Measurements from ENCODE around the gene MAFG.

Gene MAFG

DNA sequence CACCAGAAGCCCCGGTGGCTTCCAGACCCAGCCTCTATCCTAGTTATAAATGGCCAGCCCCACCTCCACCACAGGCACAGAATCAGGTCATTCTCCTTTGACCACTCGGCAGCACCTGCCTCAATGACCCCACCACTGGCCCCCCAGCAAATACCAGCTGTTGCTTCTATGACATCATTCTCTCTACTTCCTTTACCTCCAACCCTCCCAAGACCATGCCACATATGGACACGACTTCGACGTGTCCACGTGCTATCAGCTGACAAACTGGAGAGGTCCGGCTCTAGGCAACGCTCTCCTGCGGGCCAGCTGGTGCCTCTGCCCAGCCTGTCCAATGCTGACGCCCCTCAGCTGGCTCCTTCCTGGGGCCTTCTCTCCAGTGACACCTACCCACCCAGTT is 42.1 kb downstream of the MAFG start:
- Histone ChIP-seq H3K4me3 (ENCODE audit: low read depth, low read length) (no peak overlapping the region), H3K36me3 (ENCODE audit: control insufficient read depth, insufficient read depth, low read length) (peaks cover 51% of the 10 kb centered on the region), H3K27me3 (ENCODE audit: control insufficient read depth, insufficient read depth, low read length) (no peaks in the 10 kb centered on the region), H3K4me1 (ENCODE audit: control insufficient read depth, insufficient read depth, low read length) (no peaks in the 10 kb centered on the region), H3K9ac (ENCODE audit: low read depth, low read length) (no peak overlapping the region), H3K9me3 (ENCODE audit: control insufficient read depth, insufficient read depth, low read length) (no peaks in the 10 kb centered on the region)

DNA sequence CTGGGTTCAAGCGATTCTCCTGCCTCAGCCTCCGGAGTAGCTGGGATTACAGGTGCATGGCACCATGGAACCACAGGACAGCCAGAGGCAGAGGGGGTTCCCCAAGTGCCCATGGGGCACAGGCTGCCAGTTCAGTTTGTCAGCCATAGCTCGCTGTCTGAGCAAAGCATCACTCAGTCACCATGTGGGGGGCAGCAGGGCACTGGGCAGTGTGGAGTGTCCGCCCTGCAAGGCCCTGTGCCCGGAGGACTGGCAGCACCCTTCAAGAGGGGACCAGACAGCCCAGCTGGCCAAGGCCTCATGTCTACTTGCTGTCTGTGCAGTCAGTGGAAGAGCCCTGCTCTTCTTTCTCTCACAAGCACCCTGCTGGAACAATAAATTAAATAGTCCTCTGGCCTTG is 42.6 kb downstream of the MAFG start:
- Histone ChIP-seq H3K9ac (ENCODE audit: low read depth, low read length) (no peak overlapping the region), H3K4me1 (ENCODE audit: control insufficient read depth, insufficient read depth, low read length) (no peaks in the 10 kb centered on the region), H3K27me3 (ENCODE audit: control insufficient read depth, insufficient read depth, low read length) (no peaks in the 10 kb centered on the region), H3K9me3 (ENCODE audit: control insufficient read depth, insufficient read depth, low read length) (no peaks in the 10 kb centered on the region), H3K4me3 (ENCODE audit: low read depth, low read length) (no peak overlapping the region), H3K36me3 (ENCODE audit: control insufficient read depth, insufficient read depth, low read length) (peaks cover 48% of the 10 kb centered on the region)

GRCh38 chr17:81884520-81884919 is 43.0 kb downstream of the MAFG start:
- H3K4me3 ChIP-seq (ENCODE audit: low read depth, low read length), result no peak overlapping the region
- no peak overlapping the region for H3K9ac ChIP-seq (ENCODE audit: low read depth, low read length)
- no peaks in the 10 kb centered on the region for H3K4me1 ChIP-seq (ENCODE audit: control insufficient read depth, insufficient read depth, low read length)
- H3K9me3 ChIP-seq (ENCODE audit: control insufficient read depth, insufficient read depth, low read length), result no peaks in the 10 kb centered on the region
- peaks cover 45% of the 10 kb centered on the region for H3K36me3 ChIP-seq (ENCODE audit: control insufficient read depth, insufficient read depth, low read length)
- H3K27me3 ChIP-seq (ENCODE audit: control insufficient read depth, insufficient read depth, low read length), result no peaks in the 10 kb centered on the region

- Histone ChIP-seq H3K9me3 (ENCODE audit: control insufficient read depth, insufficient read depth, low read length) (no peaks in the 10 kb centered on the region), H3K4me3 (ENCODE audit: low read depth, low read length) (no peak overlapping the region), H3K9ac (ENCODE audit: low read depth, low read length) (no peak overlapping the region), H3K4me1 (ENCODE audit: control insufficient read depth, insufficient read depth, low read length) (no peaks in the 10 kb centered on the region), H3K36me3 (ENCODE audit: control insufficient read depth, insufficient read depth, low read length) (peaks cover 14% of the 10 kb centered on the region), H3K27me3 (ENCODE audit: control insufficient read depth, insufficient read depth, low read length) (no peaks in the 10 kb centered on the region)
Measured at GRCh38 chr17:81879121-81879520, 48.4 kb downstream of the MAFG start.

DNA sequence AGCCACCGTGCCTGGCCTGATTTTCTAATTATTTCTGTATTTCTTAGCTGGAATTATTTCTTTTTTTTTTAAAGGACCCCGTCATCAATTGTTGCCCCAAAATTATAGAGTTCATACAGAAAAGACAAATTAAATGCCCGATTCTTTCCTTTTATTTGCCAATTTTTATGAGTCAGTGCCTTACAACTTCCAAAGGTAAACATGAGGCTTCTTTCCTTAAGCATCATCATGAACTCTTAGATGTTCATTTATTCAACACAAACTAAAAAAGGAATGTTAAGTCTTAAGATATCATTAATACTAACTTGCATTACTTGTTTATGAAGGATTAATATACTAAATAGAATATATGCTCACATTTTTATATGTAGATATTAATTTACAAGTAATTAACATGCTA is 49.2 kb downstream of the MAFG start:
- Histone ChIP-seq H3K27me3 (ENCODE audit: control insufficient read depth, insufficient read depth, low read length) (no peaks in the 10 kb centered on the region), H3K36me3 (ENCODE audit: control insufficient read depth, insufficient read depth, low read length) (peaks cover 12% of the 10 kb centered on the region), H3K4me1 (ENCODE audit: control insufficient read depth, insufficient read depth, low read length) (no peaks in the 10 kb centered on the region), H3K9ac (ENCODE audit: low read depth, low read length) (no peak overlapping the region), H3K9me3 (ENCODE audit: control insufficient read depth, insufficient read depth, low read length) (no peaks in the 10 kb centered on the region), H3K4me3 (ENCODE audit: low read depth, low read length) (no peak overlapping the region)

DNA sequence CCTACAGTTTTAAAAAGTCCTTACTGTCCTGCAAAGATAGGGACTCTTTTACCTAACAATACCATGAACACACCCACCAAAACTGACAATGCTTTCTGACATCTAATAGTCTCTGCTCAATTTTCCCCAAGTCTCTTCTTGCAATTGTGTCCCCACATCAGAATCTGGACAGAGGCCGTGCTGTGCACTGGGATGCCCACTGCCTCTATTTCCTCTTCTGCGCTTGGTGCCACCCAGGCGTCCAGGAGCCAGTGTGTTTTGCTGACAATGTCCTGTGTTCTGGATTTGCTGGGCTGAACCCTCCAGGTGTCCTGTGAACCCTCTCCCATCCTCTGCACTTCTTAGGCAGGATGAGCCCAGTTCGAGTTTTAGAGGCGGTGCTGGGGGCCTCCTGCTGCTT is 50.0 kb downstream of the MAFG start:
- Histone ChIP-seq H3K9me3 (ENCODE audit: control insufficient read depth, insufficient read depth, low read length) (no peaks in the 10 kb centered on the region), H3K27me3 (ENCODE audit: control insufficient read depth, insufficient read depth, low read length) (no peaks in the 10 kb centered on the region), H3K4me3 (ENCODE audit: low read depth, low read length) (no peak overlapping the region), H3K9ac (ENCODE audit: low read depth, low read length) (no peak overlapping the region), H3K36me3 (ENCODE audit: control insufficient read depth, insufficient read depth, low read length) (peaks cover 11% of the 10 kb centered on the region), H3K4me1 (ENCODE audit: control insufficient read depth, insufficient read depth, low read length) (no peaks in the 10 kb centered on the region)

GRCh38 chr17:81871387-81872230 is 55.9 kb downstream of the MAFG start:
- H3K9me3 ChIP-seq (ENCODE audit: control insufficient read depth, insufficient read depth, low read length), result no peaks in the 10 kb centered on the region
- H3K4me1 ChIP-seq (ENCODE audit: control insufficient read depth, insufficient read depth, low read length), result no peaks in the 10 kb centered on the region
- peak overlapping the region; percentile 98 for H3K9ac ChIP-seq (ENCODE audit: low read depth, low read length)
- peaks cover 12% of the 10 kb centered on the region for H3K36me3 ChIP-seq (ENCODE audit: control insufficient read depth, insufficient read depth, low read length)
- peak overlapping the region; percentile 91 for H3K4me3 ChIP-seq (ENCODE audit: low read depth, low read length)
- no peaks in the 10 kb centered on the region for H3K27me3 ChIP-seq (ENCODE audit: control insufficient read depth, insufficient read depth, low read length)

GRCh38 chr17:81870981-81871386 is 56.6 kb downstream of the MAFG start, which contains the start of gene ARHGDIA:
TSS of gene ARHGDIA (minus strand) at chr17:81871337. CDS start at chr17:81869930, 1,407 bp downstream.
- Histone ChIP-seq H3K36me3 (ENCODE audit: control insufficient read depth, insufficient read depth, low read length) (peaks cover 16% of the 10 kb centered on the region), H3K4me1 (ENCODE audit: control insufficient read depth, insufficient read depth, low read length) (no peaks in the 10 kb centered on the region)

DNA sequence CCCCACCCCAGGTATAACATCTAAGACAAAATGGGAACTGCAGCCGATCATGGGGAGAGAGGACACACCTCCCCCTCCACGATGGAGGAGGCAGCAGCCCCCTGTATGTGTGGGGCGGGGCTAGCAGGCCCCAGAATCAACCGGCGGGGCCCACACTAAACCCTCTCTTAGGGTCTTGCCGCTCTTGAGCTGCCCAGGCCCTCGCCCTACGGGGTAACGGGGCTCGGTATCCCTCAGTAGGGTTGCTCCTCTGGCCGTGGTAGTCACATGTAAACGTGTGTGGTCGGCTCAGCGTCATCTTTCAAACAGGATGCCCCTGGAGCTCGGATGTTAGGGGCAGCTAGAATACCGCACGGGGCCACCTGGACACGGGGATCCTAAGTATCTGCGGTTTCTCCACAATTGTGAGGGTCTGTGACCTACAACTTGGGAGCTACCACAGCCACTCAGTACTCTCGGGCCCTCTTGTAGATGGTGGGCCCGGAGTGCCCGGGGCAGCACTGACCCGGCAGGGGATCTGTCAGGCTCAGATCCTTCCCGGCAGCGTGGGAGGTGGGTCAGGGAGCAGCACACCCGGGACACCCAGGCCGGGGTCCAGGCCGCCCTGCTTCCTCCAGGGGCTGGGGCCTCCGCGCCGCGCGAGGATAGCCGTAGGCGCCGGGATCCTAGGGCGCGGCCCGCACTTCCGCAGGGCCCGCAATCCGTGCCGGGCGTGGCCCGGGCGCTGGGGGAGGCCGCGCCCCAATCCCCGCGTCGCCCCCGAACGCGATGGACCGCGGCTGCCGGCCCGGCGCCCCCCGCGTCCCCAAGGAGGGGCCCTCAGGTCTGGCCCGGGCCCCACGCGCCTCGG is 57.2 kb downstream of the MAFG start:
- peak overlapping the region; percentile 89 for H3K9ac ChIP-seq (ENCODE audit: low read depth, low read length)
- no peaks in the 10 kb centered on the region for H3K4me1 ChIP-seq (ENCODE audit: control insufficient read depth, insufficient read depth, low read length)
- H3K4me3 ChIP-seq (ENCODE audit: low read depth, low read length), result peak overlapping the region; percentile 81
- no peaks in the 10 kb centered on the region for H3K9me3 ChIP-seq (ENCODE audit: control insufficient read depth, insufficient read depth, low read length)
- no peaks in the 10 kb centered on the region for H3K27me3 ChIP-seq (ENCODE audit: control insufficient read depth, insufficient read depth, low read length)
- peaks cover 21% of the 10 kb centered on the region for H3K36me3 ChIP-seq (ENCODE audit: control insufficient read depth, insufficient read depth, low read length)

More at GRCh38 chr17:81870981-81871386, 56.6 kb downstream of the MAFG start, which contains the start of gene ARHGDIA:
- H3K9me3 ChIP-seq (ENCODE audit: control insufficient read depth, insufficient read depth, low read length), result no peaks in the 10 kb centered on the region
- peak within 1 kb of the TSS; percentile 98 for H3K9ac ChIP-seq (ENCODE audit: low read depth, low read length)
- H3K27me3 ChIP-seq (ENCODE audit: control insufficient read depth, insufficient read depth, low read length), result no peaks in the 10 kb centered on the region
- H3K4me3 ChIP-seq (ENCODE audit: low read depth, low read length), result peak within 1 kb of the TSS; percentile 91

DNA sequence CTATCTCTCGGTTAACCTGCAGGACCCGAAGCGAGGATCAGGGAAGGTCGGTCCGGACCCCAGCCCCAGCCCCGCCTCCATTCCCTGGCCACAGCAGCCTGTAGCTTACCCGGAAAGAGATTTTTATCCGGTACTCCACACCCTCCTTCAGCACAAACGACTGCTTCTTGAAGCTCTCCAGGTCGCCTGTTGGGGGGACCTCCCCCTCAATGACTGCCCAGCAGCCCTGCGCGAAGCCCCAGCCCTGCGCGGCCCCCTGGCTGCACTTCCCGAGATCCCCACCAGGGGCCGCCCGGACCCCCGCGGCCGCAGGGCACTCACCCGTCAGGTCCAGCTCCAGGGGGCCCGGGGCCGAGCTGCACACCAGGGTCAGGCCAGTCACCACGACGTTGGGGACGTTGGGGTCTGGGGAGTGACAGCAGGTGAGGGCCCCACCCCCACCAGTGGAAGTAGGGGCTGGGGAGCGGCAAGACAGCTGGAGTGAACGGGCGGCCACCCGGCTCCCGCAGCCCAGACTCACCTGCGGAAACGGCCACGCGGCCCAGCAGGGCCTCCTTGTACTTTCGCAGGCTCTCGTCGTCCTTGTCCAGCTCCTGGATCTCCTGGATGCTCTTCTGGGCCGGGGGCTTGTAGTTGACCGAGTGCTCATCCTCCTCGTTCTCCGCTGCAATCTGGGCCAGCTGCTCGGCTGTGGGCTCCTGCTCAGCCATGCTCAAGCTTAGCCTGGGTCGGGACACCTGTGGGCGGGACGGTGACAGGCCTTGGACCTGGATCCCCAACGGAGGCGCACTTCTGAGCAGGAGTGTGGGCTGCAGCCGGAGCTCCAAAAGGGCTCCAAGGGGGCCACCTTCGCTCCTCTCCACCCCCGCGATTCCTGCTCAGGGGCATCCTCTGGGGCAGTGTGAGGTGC is 58.1 kb downstream of the MAFG start:
- Histone ChIP-seq H3K27me3 (ENCODE audit: control insufficient read depth, insufficient read depth, low read length) (no peaks in the 10 kb centered on the region), H3K4me1 (ENCODE audit: control insufficient read depth, insufficient read depth, low read length) (no peaks in the 10 kb centered on the region), H3K9ac (ENCODE audit: low read depth, low read length) (peak overlapping the region; percentile 89), H3K9me3 (ENCODE audit: control insufficient read depth, insufficient read depth, low read length) (no peaks in the 10 kb centered on the region), H3K36me3 (ENCODE audit: control insufficient read depth, insufficient read depth, low read length) (peaks cover 25% of the 10 kb centered on the region), H3K4me3 (ENCODE audit: low read depth, low read length) (peak overlapping the region; percentile 81)

- no peaks in the 10 kb centered on the region for H3K27me3 ChIP-seq (ENCODE audit: control insufficient read depth, insufficient read depth, low read length)
- H3K9me3 ChIP-seq (ENCODE audit: control insufficient read depth, insufficient read depth, low read length), result no peaks in the 10 kb centered on the region
- peak overlapping the region; percentile 26 for H3K9ac ChIP-seq (ENCODE audit: low read depth, low read length)
- peaks cover 29% of the 10 kb centered on the region for H3K36me3 ChIP-seq (ENCODE audit: control insufficient read depth, insufficient read depth, low read length)
- no peak overlapping the region for H3K4me3 ChIP-seq (ENCODE audit: low read depth, low read length)
- no peaks in the 10 kb centered on the region for H3K4me1 ChIP-seq (ENCODE audit: control insufficient read depth, insufficient read depth, low read length)
Measured at GRCh38 chr17:81868674-81869220, 58.8 kb downstream of the MAFG start.
